ENCODE data around the gene ACOXL. TPM values are rescaled to one million over a fixed set of nuclear protein-coding genes. Genes with fewer than 3 reads are reported as not detected.

ACOXL gene
- total and polyA plus RNA-seq, 2 of the 8 experiments (the other 6 are each of a cell fraction or from before 2014, with no cell fraction given): 11.4 to 20.6 TPM

DNA sequence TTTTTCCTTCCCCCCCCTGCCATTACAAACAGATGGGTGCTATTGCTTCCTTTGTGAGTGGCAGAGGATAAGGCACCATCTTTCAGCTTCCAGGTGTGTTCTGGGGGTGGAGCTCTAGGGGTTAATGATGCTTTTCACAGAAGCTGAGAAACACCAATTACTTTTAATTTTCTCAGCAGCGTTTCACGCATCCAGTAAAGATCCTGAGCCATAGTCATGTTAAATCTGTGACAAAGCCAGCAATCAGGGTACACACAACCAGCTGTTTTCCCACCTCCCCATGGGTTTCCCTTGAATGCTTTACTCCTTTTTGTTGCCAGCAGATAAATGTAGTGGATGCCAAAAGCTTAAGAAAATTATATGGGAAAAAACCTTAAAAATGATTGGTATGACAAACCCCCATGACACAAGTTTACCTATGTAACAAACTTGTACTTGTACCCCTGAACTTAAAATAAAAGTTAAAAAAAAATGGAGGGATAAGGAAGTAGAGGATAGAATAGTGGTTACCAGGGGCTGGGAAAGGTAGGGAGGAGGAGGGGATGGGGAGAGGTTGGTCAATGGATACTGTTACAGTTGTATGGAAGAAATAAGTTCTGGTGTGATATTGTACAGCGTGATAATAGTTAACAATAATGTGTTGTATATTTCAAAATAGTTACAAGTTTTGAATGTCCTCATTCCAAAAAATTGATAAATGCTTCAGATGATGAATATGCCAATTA lies 70.0 kb downstream of the ACOXL start (continued):
- TF ChIP-seq, protein P1, sequence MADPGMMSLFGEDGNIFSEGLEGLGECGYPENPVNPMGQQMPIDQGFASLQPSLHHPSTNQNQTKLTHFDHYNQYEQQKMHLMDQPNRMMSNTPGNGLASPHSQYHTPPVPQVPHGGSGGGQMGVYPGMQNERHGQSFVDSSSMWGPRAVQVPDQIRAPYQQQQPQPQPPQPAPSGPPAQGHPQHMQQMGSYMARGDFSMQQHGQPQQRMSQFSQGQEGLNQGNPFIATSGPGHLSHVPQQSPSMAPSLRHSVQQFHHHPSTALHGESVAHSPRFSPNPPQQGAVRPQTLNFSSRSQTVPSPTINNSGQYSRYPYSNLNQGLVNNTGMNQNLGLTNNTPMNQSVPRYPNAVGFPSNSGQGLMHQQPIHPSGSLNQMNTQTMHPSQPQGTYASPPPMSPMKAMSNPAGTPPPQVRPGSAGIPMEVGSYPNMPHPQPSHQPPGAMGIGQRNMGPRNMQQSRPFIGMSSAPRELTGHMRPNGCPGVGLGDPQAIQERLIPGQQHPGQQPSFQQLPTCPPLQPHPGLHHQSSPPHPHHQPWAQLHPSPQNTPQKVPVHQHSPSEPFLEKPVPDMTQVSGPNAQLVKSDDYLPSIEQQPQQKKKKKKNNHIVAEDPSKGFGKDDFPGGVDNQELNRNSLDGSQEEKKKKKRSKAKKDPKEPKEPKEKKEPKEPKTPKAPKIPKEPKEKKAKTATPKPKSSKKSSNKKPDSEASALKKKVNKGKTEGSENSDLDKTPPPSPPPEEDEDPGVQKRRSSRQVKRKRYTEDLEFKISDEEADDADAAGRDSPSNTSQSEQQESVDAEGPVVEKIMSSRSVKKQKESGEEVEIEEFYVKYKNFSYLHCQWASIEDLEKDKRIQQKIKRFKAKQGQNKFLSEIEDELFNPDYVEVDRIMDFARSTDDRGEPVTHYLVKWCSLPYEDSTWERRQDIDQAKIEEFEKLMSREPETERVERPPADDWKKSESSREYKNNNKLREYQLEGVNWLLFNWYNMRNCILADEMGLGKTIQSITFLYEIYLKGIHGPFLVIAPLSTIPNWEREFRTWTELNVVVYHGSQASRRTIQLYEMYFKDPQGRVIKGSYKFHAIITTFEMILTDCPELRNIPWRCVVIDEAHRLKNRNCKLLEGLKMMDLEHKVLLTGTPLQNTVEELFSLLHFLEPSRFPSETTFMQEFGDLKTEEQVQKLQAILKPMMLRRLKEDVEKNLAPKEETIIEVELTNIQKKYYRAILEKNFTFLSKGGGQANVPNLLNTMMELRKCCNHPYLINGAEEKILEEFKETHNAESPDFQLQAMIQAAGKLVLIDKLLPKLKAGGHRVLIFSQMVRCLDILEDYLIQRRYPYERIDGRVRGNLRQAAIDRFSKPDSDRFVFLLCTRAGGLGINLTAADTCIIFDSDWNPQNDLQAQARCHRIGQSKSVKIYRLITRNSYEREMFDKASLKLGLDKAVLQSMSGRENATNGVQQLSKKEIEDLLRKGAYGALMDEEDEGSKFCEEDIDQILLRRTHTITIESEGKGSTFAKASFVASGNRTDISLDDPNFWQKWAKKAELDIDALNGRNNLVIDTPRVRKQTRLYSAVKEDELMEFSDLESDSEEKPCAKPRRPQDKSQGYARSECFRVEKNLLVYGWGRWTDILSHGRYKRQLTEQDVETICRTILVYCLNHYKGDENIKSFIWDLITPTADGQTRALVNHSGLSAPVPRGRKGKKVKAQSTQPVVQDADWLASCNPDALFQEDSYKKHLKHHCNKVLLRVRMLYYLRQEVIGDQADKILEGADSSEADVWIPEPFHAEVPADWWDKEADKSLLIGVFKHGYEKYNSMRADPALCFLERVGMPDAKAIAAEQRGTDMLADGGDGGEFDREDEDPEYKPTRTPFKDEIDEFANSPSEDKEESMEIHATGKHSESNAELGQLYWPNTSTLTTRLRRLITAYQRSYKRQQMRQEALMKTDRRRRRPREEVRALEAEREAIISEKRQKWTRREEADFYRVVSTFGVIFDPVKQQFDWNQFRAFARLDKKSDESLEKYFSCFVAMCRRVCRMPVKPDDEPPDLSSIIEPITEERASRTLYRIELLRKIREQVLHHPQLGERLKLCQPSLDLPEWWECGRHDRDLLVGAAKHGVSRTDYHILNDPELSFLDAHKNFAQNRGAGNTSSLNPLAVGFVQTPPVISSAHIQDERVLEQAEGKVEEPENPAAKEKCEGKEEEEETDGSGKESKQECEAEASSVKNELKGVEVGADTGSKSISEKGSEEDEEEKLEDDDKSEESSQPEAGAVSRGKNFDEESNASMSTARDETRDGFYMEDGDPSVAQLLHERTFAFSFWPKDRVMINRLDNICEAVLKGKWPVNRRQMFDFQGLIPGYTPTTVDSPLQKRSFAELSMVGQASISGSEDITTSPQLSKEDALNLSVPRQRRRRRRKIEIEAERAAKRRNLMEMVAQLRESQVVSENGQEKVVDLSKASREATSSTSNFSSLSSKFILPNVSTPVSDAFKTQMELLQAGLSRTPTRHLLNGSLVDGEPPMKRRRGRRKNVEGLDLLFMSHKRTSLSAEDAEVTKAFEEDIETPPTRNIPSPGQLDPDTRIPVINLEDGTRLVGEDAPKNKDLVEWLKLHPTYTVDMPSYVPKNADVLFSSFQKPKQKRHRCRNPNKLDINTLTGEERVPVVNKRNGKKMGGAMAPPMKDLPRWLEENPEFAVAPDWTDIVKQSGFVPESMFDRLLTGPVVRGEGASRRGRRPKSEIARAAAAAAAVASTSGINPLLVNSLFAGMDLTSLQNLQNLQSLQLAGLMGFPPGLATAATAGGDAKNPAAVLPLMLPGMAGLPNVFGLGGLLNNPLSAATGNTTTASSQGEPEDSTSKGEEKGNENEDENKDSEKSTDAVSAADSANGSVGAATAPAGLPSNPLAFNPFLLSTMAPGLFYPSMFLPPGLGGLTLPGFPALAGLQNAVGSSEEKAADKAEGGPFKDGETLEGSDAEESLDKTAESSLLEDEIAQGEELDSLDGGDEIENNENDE (IDR thresholded peaks at IDR 0.05; ENCODE audit: insufficient replicate concordance, low read length): peak; percentile 39
- TF ChIP-seq SP2 (IDR thresholded peaks at IDR 0.05; ENCODE audit: low read length) (no peak), POU5F1 (IDR thresholded peaks at IDR 0.05; ENCODE audit: low read depth, low read length) (peak; percentile 48; the same call in 1 of the 2 replicates), NANOG (IDR thresholded peaks at IDR 0.05; ENCODE audit: insufficient read depth, low read depth, low read length, poor library complexity, severe bottlenecking) (peak; percentile 98)
